Measurements from ENCODE around the gene UHMK1.

Gene UHMK1

DNA sequence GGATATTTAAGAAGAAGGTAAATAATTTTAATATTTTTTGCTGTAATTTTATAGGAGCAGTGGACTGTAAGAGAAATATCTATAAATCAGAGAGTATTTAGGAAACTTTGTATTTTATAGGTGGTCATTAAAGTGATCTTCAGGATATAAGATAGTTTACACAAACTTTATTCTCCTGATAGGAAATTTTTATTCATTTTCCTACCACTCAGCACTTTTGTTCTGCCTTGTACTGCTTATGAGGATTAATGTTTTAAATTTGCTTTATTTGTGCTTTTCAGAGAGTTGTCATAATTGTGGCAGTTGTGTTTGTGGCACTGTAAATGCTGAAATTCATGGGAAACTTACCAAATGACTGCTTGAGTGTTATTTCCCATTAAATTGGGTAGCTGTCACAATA, 29.7 kb downstream of the UHMK1 start:
- H3K4me3 ChIP-seq (replicated peaks; ENCODE audit: insufficient read depth, low read length) = no peak overlapping the region
- DNase-seq (ENCODE audit: low read depth in 1 of 2, low spot score in 1 of 2) = no peak
- TF ChIP-seq CTCF (IDR thresholded peaks at IDR 0.05; ENCODE audit: insufficient read depth, low read length) (no peak), SPI1 (IDR thresholded peaks at IDR 0.05; ENCODE audit: borderline replicate concordance, low read depth) (no peak), POLR2AphosphoS5 (IDR thresholded peaks at IDR 0.05; ENCODE audit: low read depth) (no peak), GABPA (IDR thresholded peaks at IDR 0.05; ENCODE audit: low read depth) (no peak)
- TF ChIP-seq, protein P1, sequence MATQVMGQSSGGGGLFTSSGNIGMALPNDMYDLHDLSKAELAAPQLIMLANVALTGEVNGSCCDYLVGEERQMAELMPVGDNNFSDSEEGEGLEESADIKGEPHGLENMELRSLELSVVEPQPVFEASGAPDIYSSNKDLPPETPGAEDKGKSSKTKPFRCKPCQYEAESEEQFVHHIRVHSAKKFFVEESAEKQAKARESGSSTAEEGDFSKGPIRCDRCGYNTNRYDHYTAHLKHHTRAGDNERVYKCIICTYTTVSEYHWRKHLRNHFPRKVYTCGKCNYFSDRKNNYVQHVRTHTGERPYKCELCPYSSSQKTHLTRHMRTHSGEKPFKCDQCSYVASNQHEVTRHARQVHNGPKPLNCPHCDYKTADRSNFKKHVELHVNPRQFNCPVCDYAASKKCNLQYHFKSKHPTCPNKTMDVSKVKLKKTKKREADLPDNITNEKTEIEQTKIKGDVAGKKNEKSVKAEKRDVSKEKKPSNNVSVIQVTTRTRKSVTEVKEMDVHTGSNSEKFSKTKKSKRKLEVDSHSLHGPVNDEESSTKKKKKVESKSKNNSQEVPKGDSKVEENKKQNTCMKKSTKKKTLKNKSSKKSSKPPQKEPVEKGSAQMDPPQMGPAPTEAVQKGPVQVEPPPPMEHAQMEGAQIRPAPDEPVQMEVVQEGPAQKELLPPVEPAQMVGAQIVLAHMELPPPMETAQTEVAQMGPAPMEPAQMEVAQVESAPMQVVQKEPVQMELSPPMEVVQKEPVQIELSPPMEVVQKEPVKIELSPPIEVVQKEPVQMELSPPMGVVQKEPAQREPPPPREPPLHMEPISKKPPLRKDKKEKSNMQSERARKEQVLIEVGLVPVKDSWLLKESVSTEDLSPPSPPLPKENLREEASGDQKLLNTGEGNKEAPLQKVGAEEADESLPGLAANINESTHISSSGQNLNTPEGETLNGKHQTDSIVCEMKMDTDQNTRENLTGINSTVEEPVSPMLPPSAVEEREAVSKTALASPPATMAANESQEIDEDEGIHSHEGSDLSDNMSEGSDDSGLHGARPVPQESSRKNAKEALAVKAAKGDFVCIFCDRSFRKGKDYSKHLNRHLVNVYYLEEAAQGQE (IDR thresholded peaks at IDR 0.05; ENCODE audit: insufficient replicate concordance, low read depth) = no peak
- no peaks in the 10 kb centered on the region for H3K27me3 ChIP-seq (ENCODE audit: insufficient read depth, poor library complexity, severe bottlenecking)
- H3K27ac ChIP-seq (replicated peaks) = no peak overlapping the region

GRCh38 chr1:162530307-162530987, 32.8 kb downstream of the UHMK1 start:
- TF ChIP-seq POLR2AphosphoS5 (IDR thresholded peaks at IDR 0.05; ENCODE audit: low read depth) = no peak
- TF ChIP-seq, protein P1 (IDR thresholded peaks at IDR 0.05; ENCODE audit: insufficient replicate concordance, low read depth) = no peak
- no peak for TF ChIP-seq CTCF (IDR thresholded peaks at IDR 0.05; ENCODE audit: insufficient read depth, low read length)
- TF ChIP-seq GABPA (IDR thresholded peaks at IDR 0.05; ENCODE audit: low read depth) = no peak
- no peak for DNase-seq (ENCODE audit: low read depth in 1 of 2, low spot score in 1 of 2)
- Histone ChIP-seq H3K4me3 (replicated peaks; ENCODE audit: insufficient read depth, low read length) (no peak overlapping the region), H3K27me3 (ENCODE audit: insufficient read depth, poor library complexity, severe bottlenecking) (no peaks in the 10 kb centered on the region), H3K27ac (replicated peaks) (no peak overlapping the region)

DNA sequence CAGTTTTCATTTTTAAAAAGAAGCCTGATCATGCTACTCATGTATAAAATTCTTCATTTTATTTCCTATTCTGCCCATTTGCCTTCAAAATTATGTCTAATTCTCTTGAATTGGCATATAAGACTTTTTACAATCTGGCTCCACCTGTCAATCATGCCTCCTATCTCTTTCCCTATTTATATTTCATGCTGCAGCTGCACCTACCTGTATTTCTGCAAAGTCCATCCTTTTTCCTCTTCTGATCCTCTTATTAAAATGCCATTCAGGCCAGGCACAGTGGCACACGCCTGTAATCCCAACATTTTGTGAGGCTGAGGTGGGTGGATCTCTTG, 33.3 kb downstream of the UHMK1 start:
- no peak overlapping the region for H3K4me3 ChIP-seq (replicated peaks; ENCODE audit: insufficient read depth, low read length)
- no peak for DNase-seq (ENCODE audit: low read depth in 1 of 2, low spot score in 1 of 2)
- no peak overlapping the region for H3K27ac ChIP-seq (replicated peaks)
- TF ChIP-seq, protein P1 (IDR thresholded peaks at IDR 0.05; ENCODE audit: insufficient replicate concordance, low read depth) = no peak
- TF ChIP-seq POLR2AphosphoS5 (IDR thresholded peaks at IDR 0.05; ENCODE audit: low read depth) (no peak), CTCF (IDR thresholded peaks at IDR 0.05; ENCODE audit: insufficient read depth, low read length) (no peak), GABPA (IDR thresholded peaks at IDR 0.05; ENCODE audit: low read depth) (no peak), SPI1 (IDR thresholded peaks at IDR 0.05; ENCODE audit: borderline replicate concordance, low read depth) (no peak)
- no peaks in the 10 kb centered on the region for H3K27me3 ChIP-seq (ENCODE audit: insufficient read depth, poor library complexity, severe bottlenecking)

Measured in HL-60 (cell line).